Heart right ventricle (tissue), 16 donors: Measurements from ENCODE around the gene PLAU. TPM values are rescaled to one million over a fixed set of nuclear protein-coding genes. Genes with fewer than 3 reads are reported as not detected.

Experiments used
- ATAC-seq, 8 donors: fragments of 200-7000 bp; cut with Tn5 transposase; one replicate each; pipeline ENCODE4 v1.9.1; 2020; ENCODE audit warnings: mild to moderate bottlenecking in 8 of 8, moderate library complexity in 8 of 8, moderate number of reproducible peaks in 1 of 8
- DNase-seq, 2 donors: peaks; one replicate each; pipeline ENCODE4 v3.0.0-alpha.2; 2020
- H3K27ac ChIP-seq, 10 donors: fragments of 200-600 bp; sonication (generic) in 2 of 10; one replicate each; pipeline versions ENCODE4 v1.5.0 to v1.8.0; 2020 to 2022; ENCODE audit warnings: mild to moderate bottlenecking in 3 of 10
- H3K27me3 ChIP-seq, 7 donors: fragments of 200-600 bp; one replicate each; pipeline ENCODE4 v1.8.0; 2021 to 2022; ENCODE audit warnings: mild to moderate bottlenecking in 2 of 7
- H3K36me3 ChIP-seq, 9 donors: fragments of 200-600 bp; sonication (generic) in 1 of 9; one replicate each; pipeline versions ENCODE4 v1.5.0 to v1.8.0; 2020 to 2022; ENCODE audit warnings: mild to moderate bottlenecking in 2 of 9
- H3K4me1 ChIP-seq, 9 donors: fragments of 200-600 bp; sonication (generic) in 1 of 9; one replicate each; pipeline versions ENCODE4 v1.5.0 to v1.8.0; 2020 to 2022; ENCODE audit warnings: mild to moderate bottlenecking in 4 of 9
- H3K4me3 ChIP-seq, 10 donors: fragments of 200-600 bp; sonication (generic) in 2 of 10; one replicate each; pipeline versions ENCODE4 v1.5.0 to v1.8.0; 2020 to 2022; ENCODE audit warnings: mild to moderate bottlenecking in 7 of 10, moderate library complexity in 2 of 10
- H3K9me3 ChIP-seq, 11 donors: fragments of 200-600 bp in 10 of 11; sonication (generic) in 2 of 11; one replicate each; pipeline versions ENCODE4 v1.5.0 to v1.8.0; 2013 to 2022; ENCODE audit warnings: mild to moderate bottlenecking in 2 of 11, control low read depth in 1 of 11, moderate library complexity in 1 of 11
- WGBS, 2 donors: extraction: QIAGEN DNeasy Blood & Tissue Kit; methylation state at CpG; one replicate each; pipeline ENCODE4 v1.1.7; 2013; ENCODE audit warnings: inconsistent platforms in 1 of 2; 5-methylcytosine and 5-hydroxymethylcytosine counted together
- intact Hi-C, 10 donors: fragments of 100-400 bp; cut with DNase I; formaldehyde crosslinking; loops; one replicate each; pipeline versions ENCODE4 v1.11.1 to v1.14.2; 2022
- long read RNA-seq, 3 donors: library from polyadenylated mRNA; unstranded; transcript quantifications; one replicate each; pipeline ENCODE4 v2.0.0, GENCODE V29; 2020 to 2021
- polyA plus RNA-seq, 2 donors: library from polyadenylated mRNA; stranded (reverse); fragments of 200-250 nt; gene quantifications; one replicate each; pipeline ENCODE4 v1.2.3, GENCODE V29; 2013
- total RNA-seq, 10 donors: library from RNA; stranded (reverse); fragmentation: NEBNext Ultra II Directional in 3 of 10; extraction: Animal tissue kit (Norgen Biotek cat#: 25700) in 3 of 10; gene quantifications; one replicate each; pipeline versions ENCODE4 v1.2.1 to v1.2.4, GENCODE V29; 2021 to 2023
- TF ChIP-seq, protein P1 (sequence below), 9 donors: fragments of 200-600 bp; sonication (generic) in 2 of 9; IDR thresholded peaks; one replicate each; pipeline versions ENCODE4 v1.5.0 to v1.8.0; 2021 to 2022; ENCODE audit warnings: antibody characterized with exemption in 9 of 9, mild to moderate bottlenecking in 5 of 9, moderate library complexity in 1 of 9
- donor health status: Arrhythmogenic right ventricular cardiomyopathy.
- donor health status: ischemic (EF 13 %, LVEDD 7.1; RV severe dilation, severe dysfunction).
- donor health status: healthy with polysubstance abuse.
- donor health status: DM: no; HTN: yes; CAD: no.
- donor health status: DM: no; HTN: no; CAD: no.
- donor health status: ischemic (EF 25% LVEDD 6.9; RV normal size, moderate dysfunction).
- donor health status: ischemic (EF 25% LVEDD 5.7; RV mildly dilated, moderate dysfunction).
- donor health status: healthy.
- donor health status: DM: yes; HTN: yes; CAD: no.
- donor health status: Ischemic cardiomyopathy.
- donor health status: ischemic (EF 35%, LVEDD 5.7; RV mildly dilated, moderate dysfunction).
- donor health status: nonischemic (EF 11% LVEDD 7.7; RV severe dilation, severe dysfunction).
- donor health status: DM: yes; HTN: yes; CAD: no.
- donor health status: PGD.
- donor health status: ischemic (EF 29% LVEDD 5.4; RV normal size, mild dysfunction).
- donor health status: nonischemic (EF 23%, LVEDD 6.1; RV moderate dilation, normal function).

PLAU gene
- total RNA-seq (10 to 100 TPM in 2 of 10 donors, 1 to 10 TPM in 8; 4.4 to 44.3 (median 9.1) TPM), polyA plus RNA-seq (10 to 100 TPM in 1 of 2 donors, 1 to 10 TPM in 1; 5.6 to 10.4 TPM)
- long read RNA-seq, donor 1, transcript PLAU-201 (11 exons, 2,321 nt) = major isoform, 11 of 15 reads
- long read RNA-seq, donor 1, partial matches to known transcripts = 2 of 15 reads
- long read RNA-seq, donor 1, other reads (novel, unspliced or antisense) = 2 of 15 reads
- long read RNA-seq, donor 2, transcript PLAU-201 (11 exons, 2,321 nt) = major isoform, 13 of 19 reads
- long read RNA-seq, donor 2, partial matches to known transcripts = 4 of 19 reads
- long read RNA-seq, donor 2, other reads (novel, unspliced or antisense) = 2 of 19 reads
- long read RNA-seq, donor 3, transcript PLAU-201 (11 exons, 2,321 nt) = major isoform, 30 of 45 reads
- long read RNA-seq, donor 3, partial matches to known transcripts = 8 of 45 reads
- long read RNA-seq, donor 3, other reads (novel, unspliced or antisense) = 7 of 45 reads

DNA sequence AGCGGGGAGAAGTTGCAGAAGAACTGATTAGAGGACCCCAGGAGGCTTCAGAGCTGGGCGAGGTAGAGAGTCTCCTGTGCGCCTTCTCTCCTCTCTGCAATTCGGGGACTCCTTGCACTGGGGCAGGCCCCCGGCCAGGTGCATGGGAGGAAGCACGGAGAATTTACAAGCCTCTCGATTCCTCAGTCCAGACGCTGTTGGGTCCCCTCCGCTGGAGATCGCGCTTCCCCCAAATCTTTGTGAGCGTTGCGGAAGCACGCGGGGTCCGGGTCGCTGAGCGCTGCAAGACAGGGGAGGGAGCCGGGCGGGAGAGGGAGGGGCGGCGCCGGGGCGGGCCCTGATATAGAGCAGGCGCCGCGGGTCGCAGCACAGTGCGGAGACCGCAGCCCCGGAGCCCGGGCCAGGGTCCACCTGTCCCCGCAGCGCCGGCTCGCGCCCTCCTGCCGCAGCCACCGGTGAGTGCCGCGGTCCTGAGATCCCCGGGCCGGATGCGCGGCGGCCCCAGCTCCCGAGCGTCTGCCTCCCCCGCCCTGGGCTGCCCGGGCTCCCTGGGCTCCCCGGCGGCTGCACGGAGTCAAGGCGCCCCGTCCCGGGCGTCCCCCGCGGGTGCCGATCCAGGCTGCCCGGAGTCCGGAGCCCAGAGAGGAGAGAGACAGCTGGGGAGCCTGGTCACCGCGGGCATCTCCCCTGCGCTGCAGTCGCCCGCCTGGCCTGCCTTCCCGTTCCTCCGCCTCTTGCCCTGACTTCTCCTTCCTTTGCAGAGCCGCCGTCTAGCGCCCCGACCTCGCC, at the start of gene PLAU:
TSS of gene PLAU (plus strand) at position 369 of the 789 bp plus-strand sequence. CDS start 424 bp downstream, outside the sequence.
- peaks cover 0 to 33% (median 7%) of the 10 kb centered on the region in 9 donors for H3K36me3 ChIP-seq
- peak within 1 kb of the TSS; percentile 57 to 92 (median 82) for H3K4me3 ChIP-seq
- peak within 1 kb of the TSS; percentile 60 to 95 (median 89) for H3K27ac ChIP-seq
- DNase-seq (peak; percentile 61 to 68), ATAC-seq (peak; percentile 43 to 74 (median 58))
- 1% methylated on average over 66 to 74 of the region's 74 CpGs for WGBS, 2 donors
- intact Hi-C loops = loop anchor here in 1 of 10 donors (2.0 kb wide), 1 partner anchor 26 kb away; no protein-coding TSS in a partner anchor
- peaks cover 5 to 97% (median 56%) of the 10 kb centered on the region in 9 donors for H3K4me1 ChIP-seq
- no peaks in the 10 kb centered on the region for H3K9me3 ChIP-seq
- peaks cover 0 to 14% (median 0%) of the 10 kb centered on the region in 7 donors for H3K27me3 ChIP-seq
- TF ChIP-seq, protein P1, sequence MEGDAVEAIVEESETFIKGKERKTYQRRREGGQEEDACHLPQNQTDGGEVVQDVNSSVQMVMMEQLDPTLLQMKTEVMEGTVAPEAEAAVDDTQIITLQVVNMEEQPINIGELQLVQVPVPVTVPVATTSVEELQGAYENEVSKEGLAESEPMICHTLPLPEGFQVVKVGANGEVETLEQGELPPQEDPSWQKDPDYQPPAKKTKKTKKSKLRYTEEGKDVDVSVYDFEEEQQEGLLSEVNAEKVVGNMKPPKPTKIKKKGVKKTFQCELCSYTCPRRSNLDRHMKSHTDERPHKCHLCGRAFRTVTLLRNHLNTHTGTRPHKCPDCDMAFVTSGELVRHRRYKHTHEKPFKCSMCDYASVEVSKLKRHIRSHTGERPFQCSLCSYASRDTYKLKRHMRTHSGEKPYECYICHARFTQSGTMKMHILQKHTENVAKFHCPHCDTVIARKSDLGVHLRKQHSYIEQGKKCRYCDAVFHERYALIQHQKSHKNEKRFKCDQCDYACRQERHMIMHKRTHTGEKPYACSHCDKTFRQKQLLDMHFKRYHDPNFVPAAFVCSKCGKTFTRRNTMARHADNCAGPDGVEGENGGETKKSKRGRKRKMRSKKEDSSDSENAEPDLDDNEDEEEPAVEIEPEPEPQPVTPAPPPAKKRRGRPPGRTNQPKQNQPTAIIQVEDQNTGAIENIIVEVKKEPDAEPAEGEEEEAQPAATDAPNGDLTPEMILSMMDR (IDR thresholded peaks at IDR 0.05) = no peak

DNA sequence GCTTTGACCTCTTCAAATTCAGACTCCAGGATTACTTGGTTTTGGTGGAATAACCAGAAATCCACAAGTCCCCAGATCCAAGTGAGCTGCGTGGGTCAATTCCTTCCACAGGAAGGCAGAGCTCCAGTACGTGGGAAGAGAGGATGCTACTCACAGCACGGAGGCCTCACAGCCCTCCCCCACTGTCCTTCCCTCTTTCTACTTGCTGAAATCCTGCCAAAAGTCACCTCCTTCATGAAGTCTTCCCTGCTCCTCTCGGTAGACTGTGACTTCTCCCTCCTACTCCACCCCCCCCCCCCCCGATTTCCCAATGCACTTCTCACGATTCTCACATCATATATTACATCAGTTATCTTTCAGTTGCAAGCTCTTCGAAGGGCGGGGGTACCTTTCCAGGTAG, 48.9 kb upstream of the PLAU start:
- Histone ChIP-seq H3K4me1 (peaks cover 0 to 74% (median 22%) of the 10 kb centered on the region in 9 donors), H3K27ac (no peak overlapping the region), H3K4me3 (no peak overlapping the region), H3K36me3 (peaks cover 0 to 55% (median 10%) of the 10 kb centered on the region in 9 donors), H3K9me3 (no peaks in the 10 kb centered on the region), H3K27me3 (no peaks in the 10 kb centered on the region)
- ATAC-seq = no peak
- TF ChIP-seq, protein P1 (IDR thresholded peaks at IDR 0.05) = no peak
- 76 to 78% methylated on average over 8 of the region's 8 CpGs for WGBS, 2 donors
- intact Hi-C loops = no loop called here
- no peak for DNase-seq

DNA sequence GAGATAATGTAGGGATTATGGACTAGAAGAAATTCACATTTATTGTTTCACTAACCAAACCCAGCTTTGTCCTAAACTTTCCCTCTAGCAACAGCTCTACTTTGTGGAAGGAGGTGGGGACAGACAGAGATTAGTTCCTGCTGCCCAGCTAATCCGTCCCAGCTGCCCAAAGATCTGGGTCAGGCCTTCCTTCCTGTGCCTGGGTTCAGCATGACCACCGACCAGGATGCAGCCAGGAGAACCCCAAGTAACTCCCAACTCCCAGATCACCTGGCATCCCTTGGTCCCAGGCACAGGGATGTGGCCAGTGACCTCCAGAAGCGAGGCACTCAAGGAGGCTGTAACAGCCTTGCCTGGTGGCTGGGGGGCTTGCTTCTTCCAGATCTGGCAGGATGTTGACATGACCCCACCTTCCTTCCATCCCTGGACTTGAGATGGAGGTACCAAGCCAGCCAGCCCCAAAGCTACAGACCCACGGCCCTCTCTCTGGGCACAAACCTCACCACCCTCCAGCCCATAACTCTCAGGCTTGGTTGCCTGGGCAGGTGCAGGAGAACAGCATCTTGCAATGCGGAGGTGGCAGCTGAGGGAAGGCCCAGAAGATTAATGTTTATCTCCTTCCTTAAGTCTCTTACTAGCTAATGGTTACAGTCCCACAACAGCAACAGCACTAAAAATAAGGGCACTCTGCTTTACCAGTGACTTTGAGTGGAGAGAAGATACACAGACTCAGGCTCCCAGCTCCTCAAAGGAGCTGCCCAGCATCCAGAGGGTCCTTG, 47.7 kb upstream of the PLAU start:
- Histone ChIP-seq H3K9me3 (no peaks in the 10 kb centered on the region), H3K4me3 (no peak overlapping the region), H3K27me3 (no peaks in the 10 kb centered on the region), H3K4me1 (peaks cover 5 to 83% (median 34%) of the 10 kb centered on the region in 9 donors), H3K36me3 (peaks cover 0 to 43% (median 10%) of the 10 kb centered on the region in 9 donors), H3K27ac (peak overlapping the region in 1 of 10 donors; percentile 89)
- TF ChIP-seq, protein P1 (IDR thresholded peaks at IDR 0.05) = no peak
- WGBS, 2 donors = 78 to 83% methylated on average over 5 of the region's 5 CpGs
- intact Hi-C loops = no loop called here
- DNase-seq (no peak), ATAC-seq (no peak)
